ENCODE results near the gene EPHB3.

EPHB3 gene

DNA sequence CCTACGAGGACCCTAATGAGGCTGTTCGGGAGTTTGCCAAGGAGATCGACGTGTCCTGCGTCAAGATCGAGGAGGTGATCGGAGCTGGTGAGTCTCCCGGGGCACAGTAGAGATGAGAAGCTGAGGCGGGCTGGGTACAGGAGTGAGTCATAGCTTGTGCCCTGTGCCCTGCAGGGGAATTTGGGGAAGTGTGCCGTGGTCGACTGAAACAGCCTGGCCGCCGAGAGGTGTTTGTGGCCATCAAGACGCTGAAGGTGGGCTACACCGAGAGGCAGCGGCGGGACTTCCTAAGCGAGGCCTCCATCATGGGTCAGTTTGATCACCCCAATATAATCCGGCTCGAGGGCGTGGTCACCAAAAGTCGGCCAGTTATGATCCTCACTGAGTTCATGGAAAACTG, 17.9 kb downstream of the EPHB3 start:
- no peak for DNase-seq

DNA sequence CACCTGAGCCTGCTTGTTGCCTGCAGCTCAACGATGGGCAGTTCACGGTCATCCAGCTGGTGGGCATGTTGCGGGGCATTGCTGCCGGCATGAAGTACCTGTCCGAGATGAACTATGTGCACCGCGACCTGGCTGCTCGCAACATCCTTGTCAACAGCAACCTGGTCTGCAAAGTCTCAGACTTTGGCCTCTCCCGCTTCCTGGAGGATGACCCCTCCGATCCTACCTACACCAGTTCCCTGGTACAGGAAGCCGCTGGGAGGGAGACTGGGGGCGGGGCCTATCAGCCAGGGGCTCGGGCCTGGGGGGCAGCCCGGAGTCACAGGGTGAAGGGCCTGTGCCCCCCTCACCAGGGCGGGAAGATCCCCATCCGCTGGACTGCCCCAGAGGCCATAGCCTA, 18.8 kb downstream of the EPHB3 start:
- DNase-seq, result no peak

DNA sequence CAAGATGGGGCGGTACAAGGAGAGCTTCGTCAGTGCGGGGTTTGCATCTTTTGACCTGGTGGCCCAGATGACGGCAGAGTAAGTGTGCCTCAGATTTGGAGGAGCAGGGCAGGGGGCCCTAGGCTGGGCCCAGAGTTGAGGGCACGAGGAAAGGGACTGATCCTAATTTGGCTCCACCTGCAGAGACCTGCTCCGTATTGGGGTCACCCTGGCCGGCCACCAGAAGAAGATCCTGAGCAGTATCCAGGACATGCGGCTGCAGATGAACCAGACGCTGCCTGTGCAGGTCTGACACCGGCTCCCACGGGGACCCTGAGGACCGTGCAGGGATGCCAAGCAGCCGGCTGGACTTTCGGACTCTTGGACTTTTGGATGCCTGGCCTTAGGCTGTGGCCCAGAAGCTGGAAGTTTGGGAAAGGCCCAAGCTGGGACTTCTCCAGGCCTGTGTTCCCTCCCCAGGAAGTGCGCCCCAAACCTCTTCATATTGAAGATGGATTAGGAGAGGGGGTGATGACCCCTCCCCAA, 19.8 kb downstream of the EPHB3 start:
- no peak for DNase-seq

DNA sequence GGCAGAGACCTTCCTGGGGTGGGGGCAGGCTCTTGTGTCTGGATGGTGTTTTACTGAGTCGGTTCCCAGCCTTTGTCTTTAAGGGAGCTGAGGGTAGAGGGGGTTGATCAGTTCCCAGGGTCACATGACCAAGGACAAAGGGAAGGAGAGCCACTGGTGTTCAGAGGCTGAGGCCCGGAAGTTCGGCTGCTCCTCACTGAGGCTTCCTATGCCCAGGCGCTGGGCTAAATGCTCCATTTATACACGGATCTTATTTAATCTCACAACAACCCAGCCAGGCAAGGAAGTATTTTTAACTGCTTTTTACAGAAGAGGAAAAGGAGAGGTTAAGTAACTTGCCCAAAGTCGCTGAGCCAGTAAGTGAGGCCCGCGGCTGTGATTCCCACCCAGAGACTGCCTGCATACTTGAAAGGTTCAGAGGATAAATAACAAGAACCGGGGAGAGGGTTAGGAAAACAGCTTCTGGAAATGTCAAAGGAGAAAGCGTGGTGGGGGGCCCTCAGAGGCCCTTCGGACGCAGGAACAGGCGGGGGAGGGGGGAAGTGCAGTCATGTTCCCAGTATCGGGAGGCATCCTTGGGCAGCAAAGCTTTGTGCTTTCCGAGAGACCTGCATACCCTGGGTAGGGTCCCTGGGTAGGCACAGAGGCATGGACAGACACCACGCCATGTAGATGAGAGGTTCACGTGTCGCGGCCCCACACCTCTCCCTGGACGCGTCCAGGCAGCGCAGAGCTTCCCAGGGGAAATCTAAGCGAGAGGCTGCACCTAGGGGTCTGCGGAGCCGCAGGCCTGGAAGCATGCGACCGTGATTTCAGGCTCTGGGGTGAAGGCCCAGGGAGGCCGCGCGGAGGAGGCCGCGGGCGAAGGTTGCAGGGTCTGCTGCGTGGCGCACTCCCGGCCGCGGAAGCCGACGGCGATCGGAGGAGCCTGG, 21.3 kb downstream of the EPHB3 start:
- peak; percentile 80 for DNase-seq

DNA sequence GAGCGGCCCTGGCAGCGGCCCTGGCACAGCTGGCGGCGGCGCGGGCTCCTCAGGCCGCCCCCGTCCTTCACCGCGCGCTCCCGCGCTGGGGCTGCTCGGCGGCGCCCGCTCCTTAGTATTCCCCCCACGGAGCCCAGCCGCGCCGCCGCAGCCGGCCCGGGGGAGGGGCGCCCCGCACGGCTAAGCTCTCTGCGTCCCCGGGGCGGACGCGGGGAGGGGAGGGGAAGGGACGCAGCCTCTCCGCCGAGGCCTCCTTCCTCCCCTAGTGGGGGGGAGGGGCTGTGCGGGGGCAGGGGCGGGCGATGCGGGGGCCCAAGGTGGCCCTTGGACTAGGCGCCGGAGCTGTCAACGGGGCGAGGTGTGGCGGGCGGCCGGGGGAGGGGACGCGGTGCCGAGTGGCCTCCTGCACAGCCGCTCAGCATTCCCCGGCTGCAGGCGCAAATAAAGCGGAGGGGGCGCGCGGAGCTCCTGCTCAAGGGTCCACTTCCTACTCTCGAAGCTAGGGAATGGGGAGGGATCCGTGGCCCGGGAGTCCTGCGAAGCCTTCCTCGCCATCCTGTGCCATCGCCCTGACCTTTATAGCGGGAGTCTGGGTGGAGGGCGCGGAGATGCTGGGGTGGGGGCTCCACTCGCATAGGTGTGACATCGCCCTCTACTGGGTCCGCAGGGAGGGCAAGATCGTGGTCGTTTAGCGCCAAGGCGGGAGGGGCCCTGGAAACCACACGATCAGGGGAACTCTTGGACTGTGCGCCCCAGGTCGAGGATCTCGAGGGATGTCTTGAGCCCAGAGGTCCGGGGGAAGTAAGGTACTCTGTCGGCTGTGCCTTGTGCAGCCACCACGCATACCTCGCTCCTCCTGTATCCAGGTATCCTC, 22.2 kb downstream of the EPHB3 start:
- peak; percentile 70 for DNase-seq

DNA sequence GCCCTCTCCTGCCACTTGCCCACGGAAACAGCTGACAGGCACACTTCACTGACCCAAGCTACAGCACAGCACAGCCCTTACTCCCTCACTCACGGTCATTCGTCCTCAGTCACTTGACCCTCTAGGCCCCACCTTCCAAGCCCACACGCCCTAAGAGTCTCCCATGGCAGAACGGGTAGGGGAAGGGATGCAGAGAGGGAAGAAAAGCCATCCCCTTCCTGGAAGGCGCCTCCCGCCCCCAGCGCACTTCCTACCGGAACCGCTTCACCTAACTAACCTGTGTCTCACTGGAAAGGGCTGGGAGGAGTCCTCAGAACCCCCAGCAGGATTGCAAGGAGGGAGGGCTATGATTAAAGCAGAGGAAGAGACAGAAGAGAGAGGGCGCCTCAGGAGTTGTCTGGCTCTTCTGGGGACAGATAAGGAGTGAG, 22.9 kb downstream of the EPHB3 start:
- peak; percentile 69 for DNase-seq

DNA sequence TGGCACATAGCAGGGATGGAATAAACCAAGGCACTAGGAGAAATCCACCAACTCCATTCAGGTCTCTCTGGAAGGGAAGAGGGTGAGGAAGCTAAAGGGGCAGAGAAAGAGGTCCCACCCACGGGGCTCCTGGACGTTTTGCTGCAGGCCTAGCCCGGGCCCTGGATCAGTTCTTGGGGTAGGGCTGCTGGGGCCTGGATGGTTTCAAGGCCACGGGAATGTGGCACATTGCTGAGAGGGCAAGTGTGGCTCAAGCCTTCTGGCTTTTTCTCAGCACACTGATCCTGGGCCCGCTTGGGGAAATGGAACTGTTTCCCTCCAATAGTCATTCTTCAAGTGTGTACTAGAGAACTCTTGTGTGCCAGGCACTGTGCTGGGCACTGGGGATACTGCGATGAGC, 24.0 kb downstream of the EPHB3 start:
- no peak for DNase-seq

DNA sequence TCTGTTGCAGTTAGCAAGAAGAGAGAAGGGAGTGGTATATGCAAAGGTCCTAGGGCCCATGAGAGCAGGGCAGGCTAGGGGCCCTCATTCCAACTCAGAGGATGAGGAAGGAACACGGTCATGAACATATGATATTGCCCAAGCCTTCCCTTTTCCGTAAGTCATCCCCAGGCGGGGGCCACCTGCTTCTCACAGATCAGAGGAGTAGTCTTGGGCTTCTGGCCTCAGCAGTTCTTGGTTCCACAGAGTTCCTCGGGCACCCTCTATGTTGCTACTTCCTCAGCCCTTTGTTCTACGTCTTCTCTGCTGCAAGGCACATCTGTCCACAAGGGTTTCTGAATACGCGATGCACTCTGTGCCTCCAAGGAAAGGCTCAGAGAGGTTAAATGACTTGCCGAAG, 25.3 kb downstream of the EPHB3 start:
- DNase-seq, result no peak

DNA sequence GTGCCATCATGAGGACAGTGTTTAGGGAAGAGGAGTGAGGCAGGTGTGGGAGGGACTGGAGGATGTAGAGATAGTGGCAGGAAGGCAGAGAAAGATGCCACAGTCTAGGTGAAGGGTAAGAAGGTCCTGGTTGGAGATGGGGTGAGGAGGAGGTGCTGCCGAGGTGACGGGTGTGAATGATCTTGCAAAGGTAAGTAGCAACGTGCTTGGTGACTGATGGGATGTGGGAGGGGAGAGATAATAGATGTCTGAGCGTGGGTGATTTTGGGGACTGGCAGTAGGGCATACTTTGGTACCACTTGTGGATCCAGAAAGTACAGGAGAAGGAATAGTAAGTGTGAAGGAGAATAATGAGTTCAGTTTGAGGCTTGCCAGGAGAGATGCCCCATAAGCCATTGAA, 27.2 kb downstream of the EPHB3 start:
- no peak for DNase-seq

DNA sequence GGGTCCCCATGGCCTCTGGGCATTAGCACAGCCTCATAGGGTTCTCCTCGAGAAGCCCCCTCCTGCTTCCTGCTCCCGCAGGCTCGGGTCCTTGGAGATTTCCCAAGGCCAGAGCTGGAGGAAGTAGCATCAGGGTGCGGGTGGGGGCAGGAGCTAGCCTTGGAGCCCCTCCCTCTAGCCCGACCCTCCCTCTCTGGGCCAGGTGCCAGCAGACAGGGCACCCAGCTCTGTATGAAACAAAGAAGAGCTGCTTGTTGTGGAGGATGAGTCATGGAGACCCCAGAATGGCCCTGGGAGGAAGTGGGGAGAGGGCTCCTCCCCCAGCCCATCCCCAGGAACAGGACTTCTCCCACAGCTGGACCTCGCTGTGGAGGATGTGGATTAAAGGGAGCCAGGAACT, 29.2 kb downstream of the EPHB3 start:
- DNase-seq, result no peak

DNA sequence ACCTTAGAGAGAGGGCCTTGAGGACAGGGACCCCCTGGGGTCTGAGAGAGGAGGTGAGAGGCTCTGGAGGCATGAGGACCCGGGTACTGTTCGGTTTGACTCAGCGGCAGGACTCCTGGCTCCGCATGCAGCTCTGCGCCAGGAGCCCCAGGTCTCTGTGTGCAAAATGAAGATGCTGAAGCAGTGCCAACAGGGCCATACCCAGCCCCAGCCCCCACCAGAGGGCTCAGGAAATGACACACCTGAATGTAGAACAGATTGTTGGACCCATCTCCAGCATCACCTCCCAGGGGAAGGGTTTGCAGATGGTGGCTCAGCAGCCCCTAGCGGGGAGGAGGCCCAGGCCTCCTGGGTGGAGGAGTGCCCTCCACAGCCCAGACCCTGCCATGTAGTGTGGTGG, 30.2 kb downstream of the EPHB3 start:
- no peak for DNase-seq

DNA sequence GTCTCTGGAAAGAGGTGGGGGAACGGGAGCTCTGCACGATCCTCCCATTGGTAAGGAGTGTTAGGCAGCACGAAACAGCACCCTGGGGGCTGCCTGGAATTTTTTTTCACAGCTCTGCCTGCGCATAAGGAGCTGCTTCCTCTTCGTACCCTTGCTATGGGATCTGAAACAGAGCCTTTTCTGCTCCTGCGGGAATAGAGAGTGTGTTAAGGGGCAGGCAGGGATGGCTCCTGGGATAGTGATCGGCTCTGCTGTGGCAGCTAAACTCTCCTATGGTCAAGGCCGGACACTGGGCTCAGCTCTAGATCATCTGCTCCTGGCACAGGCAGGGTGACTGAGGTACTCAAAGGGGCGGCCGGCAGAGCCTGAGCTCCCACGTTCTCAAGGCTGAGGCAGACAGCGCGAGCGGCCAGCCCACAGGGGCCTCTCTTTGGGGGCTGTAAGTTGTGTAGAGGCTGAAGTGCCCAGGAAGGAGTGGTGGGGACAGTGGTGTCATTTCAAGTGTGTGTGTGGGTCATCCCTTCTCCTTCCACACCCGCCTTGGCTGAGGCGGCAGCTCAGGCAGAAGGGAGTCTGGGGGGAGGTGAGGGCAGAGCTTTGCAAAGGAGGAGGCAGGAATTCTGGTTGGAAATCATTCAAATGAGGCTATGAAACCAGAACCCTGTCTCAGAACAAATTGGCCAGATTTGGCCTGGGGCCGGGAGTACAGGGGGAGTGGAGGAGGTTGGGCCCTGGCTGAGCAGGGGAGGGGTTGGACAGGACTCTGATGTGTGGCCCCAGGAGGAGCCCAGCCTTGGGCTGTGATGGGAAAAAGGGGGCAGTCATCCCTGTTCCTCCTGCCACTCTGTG, 31.0 kb downstream of the EPHB3 start:
- peak; percentile 84 for DNase-seq

DNA sequence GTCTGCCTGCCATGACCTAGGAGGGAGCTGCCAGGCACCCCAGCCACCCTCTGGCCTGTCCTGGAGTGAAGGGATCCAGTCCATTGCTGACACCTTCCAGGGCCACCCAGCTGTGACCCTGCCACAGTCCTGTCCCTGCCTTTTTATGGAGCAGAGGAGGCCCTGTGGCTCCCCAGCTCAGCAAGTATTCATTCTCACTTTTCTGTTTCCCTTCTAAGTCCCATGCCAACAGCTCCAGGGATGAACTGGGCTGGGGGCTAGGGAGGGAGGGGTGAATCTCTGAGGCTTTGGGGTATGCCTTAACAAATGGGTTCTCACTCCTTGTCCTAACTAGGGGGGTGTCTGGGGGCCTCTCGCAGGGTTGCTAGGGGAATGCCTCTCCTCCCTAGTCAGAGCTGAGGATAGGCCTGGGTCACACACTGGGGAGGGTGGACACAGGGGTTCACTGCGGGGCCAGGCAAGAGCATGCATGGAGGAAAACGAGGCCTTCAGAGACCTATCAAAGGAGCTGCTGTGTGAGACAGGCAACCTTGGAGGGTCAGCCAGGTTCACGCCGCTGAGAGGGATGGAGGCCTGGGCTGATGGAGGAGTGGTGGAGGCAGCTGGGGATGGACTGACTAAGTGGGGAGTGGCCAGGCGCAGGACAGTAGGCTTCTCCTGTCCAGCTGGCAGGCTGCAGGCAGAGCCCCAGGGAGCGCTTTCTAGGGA, 31.8 kb downstream of the EPHB3 start:
- DNase-seq, result peak; percentile 55

DNA sequence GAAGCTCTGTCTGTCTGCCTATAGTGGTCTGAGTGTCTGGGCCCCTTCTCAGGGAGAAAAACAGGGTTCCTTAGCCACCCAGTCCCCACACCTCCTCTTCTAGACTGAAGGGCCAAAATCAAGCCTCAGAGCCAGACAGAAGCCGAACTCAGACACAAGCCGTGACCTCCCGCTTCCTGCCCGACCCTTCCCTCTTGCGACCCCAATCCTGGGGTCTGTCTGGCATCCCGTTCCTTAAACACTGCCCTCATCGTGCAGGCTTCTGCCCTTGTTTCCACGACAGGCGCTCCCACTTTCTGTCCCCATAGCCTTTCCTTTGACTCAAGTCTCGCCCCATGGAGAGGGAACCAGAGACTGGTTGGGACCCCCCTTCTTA, 32.3 kb downstream of the EPHB3 start:
- DNase-seq, result peak; percentile 36

DNA sequence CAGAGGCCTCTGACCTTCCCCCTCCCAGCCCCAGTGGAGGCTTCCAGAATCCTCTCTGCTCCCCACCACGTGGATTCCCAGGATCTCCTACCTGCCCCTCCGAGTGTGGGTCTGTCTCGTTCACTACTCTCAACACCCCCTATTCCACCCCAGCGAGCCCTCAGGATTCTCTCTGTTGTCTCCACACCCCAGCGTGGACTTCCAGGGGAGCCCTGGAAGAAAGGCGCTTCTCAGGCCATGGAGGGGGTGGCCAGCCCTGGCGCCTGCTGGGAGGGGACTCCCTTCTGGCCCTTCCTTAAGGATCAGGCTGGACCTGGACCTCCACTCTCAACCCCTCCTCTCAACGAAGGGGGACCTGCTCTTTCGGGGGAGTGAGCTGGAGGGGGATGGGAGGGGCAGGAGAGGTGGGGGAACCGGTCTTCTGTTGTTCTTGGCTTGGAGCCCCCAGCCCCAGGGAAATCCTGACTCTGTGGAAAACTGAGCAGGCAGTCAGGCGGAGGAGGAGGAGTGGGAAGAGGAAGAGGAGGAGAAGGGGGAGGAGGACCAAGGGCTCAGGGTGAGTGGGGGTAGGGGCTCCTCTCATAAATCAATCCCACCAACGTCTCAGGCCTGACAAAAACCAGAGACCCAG, 32.9 kb downstream of the EPHB3 start:
- peak; percentile 59 for DNase-seq

DNA sequence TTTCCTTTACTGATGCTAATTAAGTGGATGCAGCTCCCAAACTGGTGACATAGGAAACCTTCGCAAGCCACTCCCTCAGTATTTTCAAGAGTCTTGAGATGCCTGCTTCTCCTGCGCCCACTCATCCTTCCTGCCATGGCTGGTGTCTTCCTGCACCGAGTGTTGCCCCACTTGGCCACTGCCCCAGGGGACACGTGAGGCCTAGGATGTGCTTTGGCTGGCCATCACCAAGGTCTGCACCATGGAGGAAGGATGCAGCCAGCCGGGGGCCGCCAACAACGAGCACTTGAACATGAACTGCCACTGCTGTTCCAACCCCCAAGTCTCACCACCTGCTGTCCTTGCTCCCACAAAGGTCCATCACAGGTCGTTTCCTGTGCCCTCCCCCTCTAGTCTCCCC, 34.1 kb downstream of the EPHB3 start:
- no peak for DNase-seq

DNA sequence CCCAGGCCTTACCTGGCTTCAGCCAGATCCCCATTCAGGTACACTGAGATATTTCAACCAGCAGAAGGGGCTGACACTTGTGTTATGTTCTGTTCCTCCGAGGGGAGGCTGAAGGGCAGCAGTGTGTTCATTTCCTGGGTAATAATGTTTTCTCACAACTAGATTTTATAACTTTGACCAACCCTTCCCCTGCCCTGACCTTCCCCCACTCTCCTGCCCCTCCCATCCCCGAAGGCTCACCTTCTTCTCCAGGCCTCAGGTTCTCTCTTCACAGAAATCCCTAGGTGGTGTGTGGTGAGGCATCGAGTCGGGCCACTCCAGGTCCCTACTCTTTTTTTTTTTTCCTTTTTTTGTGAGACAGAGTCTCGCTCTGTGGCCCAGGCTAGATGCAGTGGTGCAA, 34.6 kb downstream of the EPHB3 start:
- DNase-seq, result no peak

DNA sequence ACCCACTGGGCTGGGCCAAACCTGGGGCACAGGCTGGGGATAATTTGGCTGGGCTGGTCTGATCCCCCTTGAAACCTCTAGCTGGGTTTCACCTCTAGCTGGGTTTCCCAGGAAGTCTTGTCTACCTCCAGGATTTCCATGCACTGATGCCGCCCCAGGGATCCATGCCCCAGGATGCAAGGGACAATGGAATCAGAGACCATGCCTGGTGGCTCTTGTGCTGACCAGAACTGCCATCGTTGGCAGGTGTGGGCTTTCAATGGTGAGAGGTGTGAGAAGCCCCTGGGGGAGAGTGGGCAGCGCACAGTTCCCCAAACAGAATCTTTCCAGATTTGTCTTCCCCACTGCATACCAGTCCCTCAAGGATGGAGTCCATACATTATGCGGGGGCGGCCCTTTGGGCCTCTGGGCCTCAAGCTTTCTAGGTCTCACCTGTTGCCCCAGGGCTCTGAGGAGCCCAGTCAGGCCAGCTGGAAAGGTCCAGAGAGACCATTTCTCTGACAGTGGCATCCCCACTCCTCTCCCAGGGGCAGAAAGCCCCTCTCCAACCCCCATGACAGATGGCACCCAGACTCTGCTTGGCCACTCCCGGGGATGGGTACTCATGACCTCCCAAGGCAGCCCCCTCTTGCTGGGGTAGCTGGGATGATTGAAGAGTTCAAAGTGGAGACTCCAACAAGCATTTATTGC, 35.4 kb downstream of the EPHB3 start:
- no peak for DNase-seq

DNA sequence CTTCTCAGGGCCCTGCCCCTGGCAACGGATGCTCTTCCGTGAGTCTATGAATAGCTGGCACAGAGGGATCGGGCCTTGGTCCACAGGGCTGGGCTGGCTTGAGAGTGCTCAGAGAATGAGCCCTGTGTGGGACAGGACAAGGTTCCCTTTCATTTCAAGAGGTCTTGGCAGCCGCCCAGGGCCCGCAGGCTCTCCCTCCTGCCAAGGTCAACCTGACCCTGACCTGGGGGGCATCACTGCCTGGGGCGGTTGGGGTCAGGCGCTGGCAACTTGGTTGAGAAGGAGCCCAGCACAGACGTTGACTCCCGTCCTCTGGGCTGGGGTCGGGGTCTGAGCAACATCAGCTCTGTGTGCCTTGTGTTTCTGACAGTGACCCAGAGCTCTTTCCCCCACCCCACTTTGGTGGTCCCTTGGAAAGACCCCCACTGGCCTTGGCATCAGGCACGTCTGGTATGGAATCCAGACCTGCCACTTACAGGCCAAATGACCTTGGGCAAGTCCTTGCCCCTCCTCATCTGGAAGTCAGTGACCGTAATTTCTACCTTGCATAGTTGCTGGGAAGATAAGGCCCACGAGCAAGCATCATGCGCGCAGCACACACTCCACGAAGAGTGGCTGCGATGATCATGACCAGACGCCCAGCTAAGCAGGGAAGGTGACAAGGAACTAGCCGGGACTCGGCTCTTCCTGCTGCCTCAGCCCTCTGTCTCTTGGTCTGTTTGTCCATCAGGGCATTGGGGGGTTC, 36.4 kb downstream of the EPHB3 start:
- DNase-seq, result no peak

DNA sequence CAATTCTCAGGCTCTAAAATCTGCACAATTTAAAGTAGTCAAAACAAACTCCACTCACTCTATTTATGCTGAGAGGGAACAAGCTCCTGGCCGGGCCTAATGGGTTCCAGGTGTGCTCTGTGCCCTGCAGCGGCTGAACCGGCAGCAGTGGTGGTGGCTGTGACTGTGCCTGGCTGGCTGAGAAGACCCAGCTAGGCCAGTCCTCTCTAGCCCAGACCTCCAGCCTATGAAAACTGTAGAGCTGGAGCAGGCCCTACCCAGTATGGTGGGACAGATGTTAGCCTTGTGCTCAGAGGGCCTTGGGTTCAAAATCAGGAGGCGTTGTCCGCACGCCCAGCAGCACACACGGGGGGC, 37.0 kb downstream of the EPHB3 start:
- no peak for DNase-seq
